ENCODE measurements around the gene CACNA2D1.

The CACNA2D1 gene

GRCh38 chr7:82109288-82109687, 334.3 kb downstream of the CACNA2D1 start:
- no peak for DNase-seq (ENCODE audit: low read depth)

- DNase-seq (ENCODE audit: low read depth), result no peak
Measured at GRCh38 chr7:82106201-82106600, 337.4 kb downstream of the CACNA2D1 start.

- DNase-seq (ENCODE audit: low read depth), result no peak
Measured at GRCh38 chr7:82105463-82105862, 338.1 kb downstream of the CACNA2D1 start.

GRCh38 chr7:82098414-82098813, 345.2 kb downstream of the CACNA2D1 start:
- DNase-seq (ENCODE audit: low read depth), result no peak

GRCh38 chr7:82091126-82091684, 352.4 kb downstream of the CACNA2D1 start:
- no peak for DNase-seq (ENCODE audit: low read depth)

GRCh38 chr7:82087099-82087498, 356.5 kb downstream of the CACNA2D1 start:
- DNase-seq (ENCODE audit: low read depth), result no peak

GRCh38 chr7:82085116-82085515, 358.5 kb downstream of the CACNA2D1 start:
- DNase-seq (ENCODE audit: low read depth), result no peak

- no peak for DNase-seq (ENCODE audit: low read depth)
Measured at GRCh38 chr7:82081644-82082224, 361.8 kb downstream of the CACNA2D1 start.

GRCh38 chr7:82080254-82080927, 363.2 kb downstream of the CACNA2D1 start:
- no peak for DNase-seq (ENCODE audit: low read depth)

GRCh38 chr7:82079527-82079926, 364.1 kb downstream of the CACNA2D1 start:
- no peak for DNase-seq (ENCODE audit: low read depth)

- no peak for DNase-seq (ENCODE audit: low read depth)
Measured at GRCh38 chr7:82078807-82079206, 364.8 kb downstream of the CACNA2D1 start.

GRCh38 chr7:82071468-82071867, 372.1 kb downstream of the CACNA2D1 start:
- no peak for DNase-seq (ENCODE audit: low read depth)

- DNase-seq (ENCODE audit: low read depth), result no peak
Measured at GRCh38 chr7:82067628-82068264, 375.8 kb downstream of the CACNA2D1 start.

- DNase-seq (ENCODE audit: low read depth), result no peak
Measured at GRCh38 chr7:82057476-82057875, 386.1 kb downstream of the CACNA2D1 start.

GRCh38 chr7:82056282-82056681, 387.3 kb downstream of the CACNA2D1 start:
- DNase-seq (ENCODE audit: low read depth), result no peak

GRCh38 chr7:82054544-82054943, 389.0 kb downstream of the CACNA2D1 start:
- no peak for DNase-seq (ENCODE audit: low read depth)

- DNase-seq (ENCODE audit: low read depth), result no peak
Measured at GRCh38 chr7:82053453-82054032, 390.0 kb downstream of the CACNA2D1 start.

GRCh38 chr7:82051601-82052000, 392.0 kb downstream of the CACNA2D1 start:
- no peak for DNase-seq (ENCODE audit: low read depth)

- DNase-seq (ENCODE audit: low read depth), result no peak
Measured at GRCh38 chr7:82050792-82051191, 392.8 kb downstream of the CACNA2D1 start.

GRCh38 chr7:82049891-82050533, 393.6 kb downstream of the CACNA2D1 start:
- DNase-seq (ENCODE audit: low read depth), result no peak

- DNase-seq (ENCODE audit: low read depth), result no peak
Measured at GRCh38 chr7:82049442-82049841, 394.1 kb downstream of the CACNA2D1 start.

GRCh38 chr7:82044497-82045080, 399.0 kb downstream of the CACNA2D1 start:
- DNase-seq (ENCODE audit: low read depth), result no peak
